HG03558 (cell line): ENCODE measurements around the gene MEIS2.

ENCODE experiments used
- ATAC-seq: cut with Tn5 transposase; IDR thresholded peaks from one replicate; pipeline ENCODE4 v1.9.1; 2021; ENCODE audit warnings: moderate number of reproducible peaks; ENCODE audit not compliant: unreplicated experiment; ENCODE audit errors: extremely low read depth

MEIS2 gene

GRCh38 chr15:37045859-37046740, 54.2 kb downstream of the MEIS2 start:
- ATAC-seq = no peak

GRCh38 chr15:37044915-37045648, 55.3 kb downstream of the MEIS2 start:
- no peak for ATAC-seq

GRCh38 chr15:37041836-37042235, 58.5 kb downstream of the MEIS2 start:
- ATAC-seq = no peak

GRCh38 chr15:37041042-37041441, 59.3 kb downstream of the MEIS2 start:
- no peak for ATAC-seq

GRCh38 chr15:37040072-37040742, 60.1 kb downstream of the MEIS2 start:
- ATAC-seq = no peak

GRCh38 chr15:37038716-37039106, 61.6 kb downstream of the MEIS2 start:
- ATAC-seq = no peak

- ATAC-seq = no peak
Observed at GRCh38 chr15:37037850-37038715, 62.3 kb downstream of the MEIS2 start.

GRCh38 chr15:37037071-37037655, 63.2 kb downstream of the MEIS2 start:
- no peak for ATAC-seq

GRCh38 chr15:37034835-37035748, 65.3 kb downstream of the MEIS2 start:
- no peak for ATAC-seq

GRCh38 chr15:37034392-37034791, 66.0 kb downstream of the MEIS2 start:
- no peak for ATAC-seq

- ATAC-seq = no peak
Observed at GRCh38 chr15:37032091-37032775, 68.1 kb downstream of the MEIS2 start.

- ATAC-seq = no peak
Observed at GRCh38 chr15:37031198-37031597, 69.2 kb downstream of the MEIS2 start.

GRCh38 chr15:37028625-37029296, 71.6 kb downstream of the MEIS2 start:
- no peak for ATAC-seq

GRCh38 chr15:37020852-37021251, 79.5 kb downstream of the MEIS2 start:
- no peak for ATAC-seq

- ATAC-seq = no peak
Observed at GRCh38 chr15:37019479-37020433, 80.6 kb downstream of the MEIS2 start.

- no peak for ATAC-seq
Observed at GRCh38 chr15:37017031-37017625, 83.2 kb downstream of the MEIS2 start.
